Panc1 (cell line): ENCODE measurements around the gene MNAT1.
"Not testable (repeated sequence)": the region's sequence is repeated elsewhere in the genome, so short reads cannot be mapped to it uniquely, and the experiment has no call there.

ENCODE experiments used
- SIN3A ChIP-seq: IDR thresholded peaks from 2 replicates; pipeline ENCODE4 v1.6.1; 2012; ENCODE audit warnings: low read depth, mild to moderate bottlenecking, low read length, moderate library complexity, borderline replicate concordance; ENCODE audit not compliant: insufficient read depth
- TF ChIP-seq, protein P1 (sequence below): fragments of 450-650 bp; IDR thresholded peaks from 2 replicates; pipeline ENCODE4 v1.5.1; 2017; ENCODE audit warnings: mild to moderate bottlenecking

DNA sequence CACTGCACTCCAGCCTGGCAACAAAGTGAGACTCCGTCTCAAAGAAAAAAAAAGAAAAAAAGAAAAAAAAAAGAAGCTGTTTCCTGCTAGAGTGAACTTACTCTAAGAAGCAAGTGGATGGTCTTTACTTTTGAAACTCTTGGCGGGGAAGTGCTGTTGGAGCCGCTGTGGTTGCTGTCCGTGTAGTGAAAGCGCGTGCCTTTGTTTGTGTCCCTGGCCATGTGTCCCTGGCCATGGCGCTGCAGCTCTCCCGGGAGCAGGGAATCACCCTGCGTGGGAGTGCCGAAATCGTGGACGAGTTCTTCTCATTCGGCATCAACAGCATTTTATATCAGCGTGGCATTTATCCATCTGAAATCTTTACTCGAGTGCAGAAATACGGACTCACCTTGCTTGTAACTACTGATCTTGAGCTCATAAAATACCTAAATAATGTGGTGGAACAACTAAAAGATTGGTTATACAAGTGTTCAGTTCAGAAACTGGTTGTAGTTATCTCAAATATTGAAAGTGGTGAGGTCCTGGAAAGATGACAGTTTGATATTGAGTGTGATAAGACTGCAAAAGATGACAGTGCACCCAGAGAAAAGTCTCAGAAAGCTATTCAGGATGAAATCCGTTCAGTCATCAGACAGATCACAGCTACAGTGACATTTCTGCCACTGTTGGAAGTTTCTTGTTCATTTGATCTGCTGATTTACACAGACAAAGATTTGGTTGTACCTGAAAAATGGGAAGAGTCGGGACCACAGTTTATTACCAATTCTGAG is 45.4 kb downstream of the MNAT1 start:
- TF ChIP-seq, protein P1, sequence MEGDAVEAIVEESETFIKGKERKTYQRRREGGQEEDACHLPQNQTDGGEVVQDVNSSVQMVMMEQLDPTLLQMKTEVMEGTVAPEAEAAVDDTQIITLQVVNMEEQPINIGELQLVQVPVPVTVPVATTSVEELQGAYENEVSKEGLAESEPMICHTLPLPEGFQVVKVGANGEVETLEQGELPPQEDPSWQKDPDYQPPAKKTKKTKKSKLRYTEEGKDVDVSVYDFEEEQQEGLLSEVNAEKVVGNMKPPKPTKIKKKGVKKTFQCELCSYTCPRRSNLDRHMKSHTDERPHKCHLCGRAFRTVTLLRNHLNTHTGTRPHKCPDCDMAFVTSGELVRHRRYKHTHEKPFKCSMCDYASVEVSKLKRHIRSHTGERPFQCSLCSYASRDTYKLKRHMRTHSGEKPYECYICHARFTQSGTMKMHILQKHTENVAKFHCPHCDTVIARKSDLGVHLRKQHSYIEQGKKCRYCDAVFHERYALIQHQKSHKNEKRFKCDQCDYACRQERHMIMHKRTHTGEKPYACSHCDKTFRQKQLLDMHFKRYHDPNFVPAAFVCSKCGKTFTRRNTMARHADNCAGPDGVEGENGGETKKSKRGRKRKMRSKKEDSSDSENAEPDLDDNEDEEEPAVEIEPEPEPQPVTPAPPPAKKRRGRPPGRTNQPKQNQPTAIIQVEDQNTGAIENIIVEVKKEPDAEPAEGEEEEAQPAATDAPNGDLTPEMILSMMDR: not testable (repeated sequence)
- TF ChIP-seq SIN3A: not testable (repeated sequence)
